Activated CD4-positive, alpha-beta T cell treated with anti-CD3 and anti-CD28 coated beads, Interleukin-2, Interleukin-4, amounts not matched to agents 100 ng/mL and 50 ng/mL, durations not matched to agents 16 hours and 8 hours (primary cell): ENCODE data around the gene SUPT16H.
A peak's percentile ranks its signal among the peaks of the same experiment; 100 is the strongest.
"Not testable (repeated sequence)": the region's sequence is repeated elsewhere in the genome, so short reads cannot be mapped to it uniquely, and the experiment has no call there.

Source experiments
- DNase-seq: peaks from one replicate; pipeline ENCODE4 v3.0.0-alpha.2; 2020; ENCODE audit warnings: low spot score

The SUPT16H gene

DNA sequence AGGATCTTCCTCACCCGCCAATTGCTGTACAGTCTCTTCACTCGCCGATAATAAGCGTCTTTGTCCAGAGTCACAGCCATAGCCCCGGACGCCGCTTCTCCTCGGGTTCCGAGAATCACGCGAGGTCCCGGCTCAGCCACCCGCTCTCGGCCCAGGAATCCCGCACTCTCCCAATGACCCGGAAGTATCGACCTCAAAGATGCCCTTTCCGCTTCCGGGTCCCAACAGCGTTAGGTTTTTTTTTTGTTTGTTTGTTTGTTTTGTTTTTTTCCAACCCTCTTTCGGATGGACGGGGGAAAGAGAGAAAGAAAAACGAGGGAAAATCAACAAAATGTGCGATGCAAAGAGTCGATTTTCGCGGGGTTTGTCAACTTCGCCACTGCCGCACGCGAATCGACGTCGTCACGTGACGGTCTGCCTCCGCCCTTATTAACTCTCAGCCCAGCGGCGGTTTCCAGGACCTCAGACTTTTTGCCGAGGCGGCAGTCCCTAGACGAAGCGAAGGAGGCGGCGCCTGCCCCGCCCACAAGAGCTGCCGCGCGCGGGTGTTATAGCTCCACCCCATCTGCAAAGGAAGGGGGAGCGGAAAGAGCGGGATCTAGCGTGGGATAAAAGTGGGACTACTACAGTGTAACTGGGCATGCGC, at the start of gene SUPT16H:
TSS of gene SUPT16H (minus strand) at position 172 of the 646 bp plus-strand sequence. CDS start at position 80, 92 bp downstream.
- peak; percentile 96 for DNase-seq

DNA sequence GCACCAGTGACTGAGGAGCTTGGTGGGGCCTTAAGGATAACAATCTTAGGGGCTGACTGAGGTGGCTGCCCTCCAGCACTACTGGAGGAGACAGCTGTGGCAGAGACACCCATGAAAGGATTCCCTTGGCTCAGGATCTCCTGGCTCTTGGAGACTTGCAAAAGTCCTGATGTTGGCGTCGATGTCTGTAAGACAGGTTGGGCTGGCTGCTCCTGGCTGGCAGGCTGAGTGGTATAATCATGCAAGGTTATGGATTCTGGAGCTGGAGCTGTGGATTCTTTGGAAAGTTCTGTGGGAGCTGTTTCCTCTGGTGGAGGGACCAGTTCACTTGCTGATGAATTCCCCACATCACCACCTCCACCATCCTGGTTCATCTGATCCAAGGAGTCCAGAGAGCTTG, 47.3 kb upstream of the SUPT16H start:
- DNase-seq: no peak

DNA sequence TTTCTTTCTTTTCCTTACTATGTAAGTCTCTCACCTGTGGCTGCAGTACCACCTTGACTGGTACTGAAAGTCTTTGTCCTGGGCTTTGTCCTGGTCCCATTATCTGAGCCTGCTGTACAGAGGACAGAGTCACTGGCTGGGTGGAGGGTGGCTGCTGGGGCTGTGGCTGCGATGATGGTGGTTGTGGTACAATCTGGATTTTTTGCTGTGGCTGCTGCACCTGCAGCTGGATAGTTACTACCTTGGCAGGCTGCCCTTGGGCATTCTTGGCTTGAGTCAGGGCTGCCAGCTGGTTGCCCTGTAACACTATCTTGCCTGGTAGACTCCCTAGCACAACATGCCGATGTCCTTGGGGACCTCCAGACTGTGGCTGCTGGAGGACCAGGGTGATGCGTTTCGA, 45.1 kb upstream of the SUPT16H start:
- no peak for DNase-seq

DNA sequence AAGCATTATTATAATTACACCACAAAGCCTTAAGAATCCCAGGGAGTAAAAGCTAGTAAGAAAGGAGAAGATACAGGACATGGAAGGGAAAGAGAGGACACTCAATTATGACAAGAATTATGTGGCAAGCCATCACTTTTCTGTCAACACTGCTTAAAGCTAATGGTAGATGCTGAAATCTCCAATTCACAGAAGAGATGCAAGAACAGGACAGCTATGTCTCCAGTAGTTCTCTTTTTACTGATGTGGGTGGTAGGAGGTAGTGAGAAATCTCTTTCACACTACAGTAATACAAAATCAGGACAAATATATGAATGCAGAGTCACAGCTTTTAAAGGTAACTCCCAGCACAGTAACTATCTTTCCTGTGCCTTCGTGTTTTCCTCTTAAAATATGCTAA, 42.9 kb upstream of the SUPT16H start:
- DNase-seq: no peak

DNA sequence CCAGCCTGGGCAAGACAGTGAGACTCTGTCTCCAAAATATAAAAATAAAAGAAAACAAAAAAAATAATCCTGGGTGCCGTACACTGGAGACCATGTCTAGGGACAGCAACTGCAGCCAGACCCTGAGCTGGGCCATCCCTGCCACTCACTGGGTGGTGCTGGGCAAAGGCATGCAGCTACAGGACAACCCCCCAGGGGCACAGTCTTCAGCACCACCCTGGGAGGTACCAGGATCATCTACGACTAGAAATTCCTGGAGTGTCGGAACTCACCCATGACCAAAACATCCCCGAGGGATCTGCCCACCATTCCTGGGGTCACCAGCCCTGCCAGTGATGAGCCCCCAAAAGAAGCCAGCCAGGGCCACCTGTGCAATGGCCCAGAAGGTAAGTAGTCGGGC, 35.7 kb upstream of the SUPT16H start:
- DNase-seq: no peak

DNA sequence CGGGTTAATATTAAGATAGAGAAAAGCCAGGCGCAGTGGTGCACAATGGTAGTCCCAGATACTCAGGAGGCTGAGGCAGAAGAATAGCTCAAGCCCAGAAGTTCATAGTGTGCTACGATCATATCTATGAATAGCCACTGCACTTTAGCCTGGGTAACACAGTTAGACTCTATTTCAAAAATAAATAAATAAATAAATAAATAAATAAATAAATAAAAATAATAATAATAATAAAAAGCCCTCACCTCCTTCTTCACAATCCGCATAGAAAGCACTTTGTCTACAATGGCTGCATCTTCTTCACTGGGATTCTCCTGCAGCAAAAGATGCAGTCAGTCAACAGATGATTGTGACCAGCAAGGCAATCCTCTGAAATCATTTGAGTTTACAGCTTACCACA, 31.5 kb upstream of the SUPT16H start:
- no peak for DNase-seq

DNA sequence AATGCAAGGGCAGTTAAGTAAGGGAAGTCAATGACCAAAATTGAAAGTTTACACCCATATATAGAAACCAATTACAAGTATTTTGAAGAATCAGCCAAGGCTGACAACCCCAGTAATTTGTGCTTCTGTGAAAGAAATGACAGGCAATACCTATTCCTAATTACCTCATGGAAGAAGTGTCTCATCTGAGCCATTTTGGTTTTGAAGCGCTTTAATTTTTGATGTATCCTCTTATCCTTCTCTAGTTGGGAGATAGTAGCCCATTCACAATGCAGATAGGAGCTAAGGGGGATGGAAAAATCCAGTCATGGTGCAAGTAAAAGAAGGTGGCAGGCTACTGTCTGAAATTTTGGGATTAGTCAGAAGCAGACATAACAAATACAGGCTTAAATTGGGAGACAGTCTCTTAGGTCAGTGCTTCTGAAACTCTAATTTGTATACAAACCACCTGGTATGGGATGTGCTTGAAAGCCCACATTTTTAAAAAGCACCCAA, 30.4 kb upstream of the SUPT16H start:
- DNase-seq: peak; percentile 70

DNA sequence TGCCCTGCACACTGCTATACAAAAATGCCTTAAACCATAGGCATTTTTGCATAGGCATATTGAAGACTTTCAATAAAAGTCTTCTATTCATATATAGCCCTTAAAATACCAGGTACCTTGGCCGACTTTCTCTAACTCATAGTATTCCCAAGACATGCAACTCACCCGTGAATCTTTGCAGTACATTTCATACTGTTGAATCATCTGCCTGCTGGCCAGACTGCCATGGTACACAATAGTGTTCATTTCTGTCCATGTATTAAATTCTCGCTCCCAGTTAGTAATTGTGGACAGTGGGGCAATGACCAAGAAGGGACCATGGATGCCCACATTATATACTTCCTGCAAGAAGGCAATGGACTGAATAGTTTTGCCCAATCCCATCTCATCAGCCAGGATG, 24.3 kb upstream of the SUPT16H start:
- DNase-seq: no peak

DNA sequence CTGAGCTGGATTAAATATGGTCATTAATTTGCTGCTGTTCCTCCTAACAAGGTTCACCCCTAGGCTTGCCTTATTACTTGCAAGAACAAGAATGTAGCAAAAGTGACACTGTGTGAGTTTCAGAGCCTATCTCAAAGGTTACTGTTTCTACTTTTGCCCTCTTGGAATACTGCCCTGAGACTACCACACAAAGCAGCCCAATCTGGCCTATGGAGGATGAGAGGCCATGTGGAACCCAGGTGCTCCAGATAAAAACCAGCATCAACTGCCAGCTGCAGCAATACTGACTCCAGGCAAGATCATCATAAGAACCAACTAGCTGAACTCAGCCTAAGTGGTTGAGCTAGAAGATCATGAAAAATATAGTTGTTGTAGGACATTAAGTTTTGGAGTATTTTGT, 22.4 kb upstream of the SUPT16H start:
- DNase-seq: no peak

DNA sequence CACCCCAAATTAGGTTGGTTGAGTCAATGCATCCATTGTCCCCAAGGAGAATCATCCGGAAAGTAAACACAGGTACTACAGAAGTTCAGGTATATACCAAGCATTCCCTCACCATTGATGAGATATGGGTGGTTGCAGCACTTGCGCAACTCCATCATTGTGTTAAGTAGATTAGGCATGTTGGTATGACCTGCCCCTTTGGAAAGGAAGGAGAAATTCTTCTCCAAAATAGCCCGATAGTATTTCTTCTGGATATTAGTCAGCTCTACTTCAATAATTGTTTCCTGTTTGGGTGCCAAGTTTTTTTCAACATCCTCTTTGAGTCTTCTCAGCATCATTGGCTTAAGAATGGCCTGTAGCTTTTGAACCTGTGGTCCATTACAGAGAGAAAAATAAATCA, 21.3 kb upstream of the SUPT16H start:
- DNase-seq: no peak

DNA sequence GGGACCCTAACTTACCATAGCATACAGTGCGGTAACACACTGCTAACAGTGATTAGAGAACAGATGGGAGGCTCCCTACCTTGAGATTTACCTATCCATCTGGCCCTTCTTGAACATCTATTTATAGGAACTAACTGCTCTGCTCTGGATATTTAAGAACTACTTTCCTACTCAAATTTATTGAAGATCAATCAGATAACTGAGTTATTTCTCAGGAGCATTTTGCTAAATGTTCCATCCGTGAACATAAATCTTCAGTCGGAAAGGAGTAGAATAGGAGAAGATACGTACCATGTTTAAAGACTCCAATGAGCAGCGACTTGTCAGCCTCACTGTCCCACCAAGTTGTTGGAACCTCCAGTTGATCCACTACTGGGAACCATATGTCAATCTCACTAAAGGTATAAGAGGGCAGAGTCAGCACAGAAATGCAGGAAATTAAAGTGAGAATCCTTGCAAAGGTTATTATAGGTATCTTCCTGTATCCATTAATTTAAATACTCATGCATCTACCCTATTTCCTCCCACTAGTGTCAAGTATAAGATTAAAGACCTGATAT, 15.6 kb upstream of the SUPT16H start:
- no peak for DNase-seq

DNA sequence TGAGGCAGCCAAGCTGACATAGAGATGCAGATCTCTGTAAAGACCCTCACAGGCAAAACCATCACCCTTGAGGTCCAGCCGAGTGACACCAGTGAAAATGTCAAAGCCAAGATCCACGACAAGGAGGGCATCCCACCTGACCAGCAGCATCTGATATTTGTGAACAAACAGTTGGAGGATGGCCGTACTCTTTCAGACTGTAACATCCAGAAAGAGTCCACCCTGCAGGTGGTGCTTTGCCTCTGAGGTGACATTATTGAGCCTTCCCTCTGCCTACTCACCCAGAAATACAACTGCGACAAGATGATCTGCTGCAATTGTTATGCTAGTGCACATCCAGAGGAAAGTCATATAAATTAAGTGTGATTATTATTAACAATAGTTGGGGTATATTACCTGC, 15.1 kb upstream of the SUPT16H start:
- DNase-seq: no peak

DNA sequence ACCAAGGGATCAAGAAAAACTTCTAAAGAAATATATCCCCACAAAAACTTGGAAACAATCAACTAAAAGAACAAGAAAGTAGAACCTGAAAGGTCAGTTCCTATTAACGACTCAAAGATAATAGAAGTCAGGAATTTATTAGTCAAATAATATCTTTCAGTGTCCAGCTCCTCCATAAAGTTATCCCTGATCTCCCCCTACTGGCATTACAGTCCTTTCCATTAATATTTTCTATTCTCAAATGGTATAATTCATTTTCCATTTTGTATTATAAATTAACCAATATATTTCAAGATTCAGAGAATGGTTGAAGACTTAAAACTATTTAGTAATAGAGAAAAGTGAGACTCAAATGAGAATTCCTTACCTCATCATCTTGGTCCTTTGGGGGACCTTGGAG, 11.6 kb upstream of the SUPT16H start:
- DNase-seq: no peak

DNA sequence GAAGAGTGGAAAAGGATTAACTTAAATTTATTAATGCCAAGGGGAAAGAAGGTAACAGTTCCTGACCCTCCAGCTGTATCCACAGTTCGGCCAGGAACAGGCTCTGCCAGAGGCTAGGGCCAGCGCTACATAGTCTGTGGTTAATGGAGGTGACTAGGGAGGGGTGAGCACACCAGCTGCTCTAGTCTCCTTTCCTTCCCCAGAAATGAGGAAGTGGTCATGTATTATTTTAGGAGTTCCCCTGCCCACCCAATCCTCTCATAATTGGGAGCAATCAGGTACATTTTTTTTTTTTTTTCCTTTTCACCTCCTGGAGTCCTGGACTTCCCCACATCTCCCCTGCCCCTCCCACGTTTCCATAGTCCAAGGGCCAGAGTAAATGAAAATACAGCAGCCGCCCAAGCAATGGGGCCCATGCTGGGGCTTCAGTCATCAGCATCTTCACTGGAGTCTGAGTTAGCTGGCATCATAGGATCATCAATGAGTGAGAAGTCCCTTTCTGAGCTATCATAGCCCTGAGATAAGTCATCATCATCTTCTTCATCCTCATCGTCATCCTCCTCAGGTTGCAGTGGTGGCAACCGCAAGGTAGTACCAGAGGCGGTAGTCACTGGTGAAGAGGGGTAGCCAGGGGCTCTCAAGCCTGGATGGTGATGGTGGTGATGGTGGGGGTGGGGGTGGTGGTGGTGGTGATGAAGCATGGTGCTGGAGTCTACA, 1.5 kb upstream of the SUPT16H start:
- no peak for DNase-seq

DNA sequence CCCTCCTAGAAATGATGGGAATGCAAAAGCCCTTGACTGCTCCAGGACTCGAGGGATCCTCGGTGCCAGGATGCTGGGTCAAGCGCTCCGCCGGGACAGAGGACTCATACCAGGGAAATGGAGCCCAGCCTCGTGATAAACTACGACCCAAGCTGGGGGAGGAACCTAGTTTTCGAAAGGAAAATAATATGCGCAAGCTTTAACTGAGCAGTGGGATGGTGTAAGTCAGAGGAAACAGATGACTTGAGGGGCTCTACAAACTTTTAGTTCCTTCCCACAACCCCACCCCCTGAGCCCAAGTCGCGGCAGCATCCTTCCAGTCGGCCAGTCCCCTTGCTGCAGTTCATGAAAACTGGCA, 654 bp upstream of the SUPT16H start:
- no peak for DNase-seq

DNA sequence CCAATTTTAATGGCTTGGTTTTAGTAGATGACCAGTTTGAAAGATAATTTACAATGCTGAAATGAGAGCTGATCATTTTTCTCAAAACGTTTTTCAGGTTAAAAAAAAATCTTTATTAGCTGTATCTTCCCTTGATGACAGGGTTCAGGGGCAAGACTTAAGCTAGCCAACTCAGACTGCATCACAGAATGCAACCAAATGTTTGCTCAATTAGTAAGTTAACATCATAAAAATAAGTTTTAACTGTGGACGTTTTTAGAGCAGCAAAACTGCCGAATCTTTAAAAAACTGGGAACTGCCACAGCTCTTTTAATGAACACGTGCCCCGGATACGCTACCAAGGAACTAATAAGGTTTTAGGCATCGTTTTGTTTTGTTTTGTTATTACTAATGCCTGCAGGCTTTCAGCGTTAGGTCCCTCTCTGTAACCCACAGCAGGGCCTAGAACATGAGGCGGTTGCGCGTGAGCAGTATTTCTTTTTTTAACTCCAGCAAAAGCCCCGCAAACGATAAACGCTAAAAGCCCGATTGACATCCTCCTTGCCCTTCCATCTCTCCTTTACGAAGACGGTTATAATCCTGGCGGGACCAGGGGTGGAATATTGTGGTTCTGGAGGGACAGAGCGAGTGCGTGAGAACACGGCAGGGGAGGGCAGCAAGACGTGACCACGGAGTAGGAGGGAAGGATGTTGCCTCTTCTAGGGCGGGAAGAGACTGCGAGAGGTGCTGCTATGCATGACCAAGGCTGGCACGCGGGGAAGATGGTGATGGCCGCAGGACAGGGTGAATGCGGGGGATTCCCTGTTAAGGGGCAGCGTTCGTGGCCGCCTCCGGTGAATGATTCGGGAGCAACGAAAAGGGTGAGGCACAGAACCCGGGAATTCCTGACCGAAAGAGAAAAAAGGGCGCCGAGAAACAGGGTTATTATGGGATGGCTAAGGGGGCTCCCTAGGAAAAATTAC, 652 bp downstream of the SUPT16H start:
- DNase-seq: peak; percentile 62

DNA sequence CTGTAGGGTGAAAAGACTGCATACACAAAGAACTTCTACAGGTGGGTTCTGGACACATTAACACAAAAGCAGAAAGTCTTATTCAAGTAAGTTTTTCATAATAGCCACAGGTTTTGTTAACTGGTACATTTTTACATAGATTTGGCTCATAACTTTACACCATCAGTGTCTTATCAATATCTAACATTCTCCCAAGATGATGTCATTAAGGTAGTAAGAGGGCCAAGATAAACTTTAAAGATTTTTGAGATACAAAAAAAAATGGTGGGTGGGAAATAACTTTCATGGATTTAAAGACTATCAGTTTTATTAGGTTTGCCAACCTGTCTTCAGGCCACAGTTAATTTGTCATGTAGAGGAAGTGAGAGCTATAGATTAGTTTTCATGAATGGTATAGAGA, 1.7 kb downstream of the SUPT16H start:
- no peak for DNase-seq

DNA sequence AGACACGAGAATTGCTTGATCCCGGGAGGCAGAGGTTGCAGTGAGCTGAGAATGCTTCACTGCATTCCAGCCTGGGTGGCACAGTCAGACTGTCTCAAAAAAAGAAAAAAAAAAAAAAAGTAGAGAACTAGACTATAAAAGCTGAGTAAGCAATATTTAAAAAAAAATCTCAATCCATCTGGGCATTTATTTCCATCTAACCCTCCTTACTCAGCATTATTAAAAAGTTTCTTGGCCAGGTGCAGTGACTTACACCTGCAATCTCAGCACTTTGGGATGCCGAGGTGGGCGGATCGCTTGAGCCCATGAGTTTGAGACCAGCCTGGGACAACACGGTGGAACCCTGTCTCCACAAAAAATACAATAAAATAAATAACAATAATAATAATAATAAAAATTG, 4.5 kb downstream of the SUPT16H start:
- no peak for DNase-seq

DNA sequence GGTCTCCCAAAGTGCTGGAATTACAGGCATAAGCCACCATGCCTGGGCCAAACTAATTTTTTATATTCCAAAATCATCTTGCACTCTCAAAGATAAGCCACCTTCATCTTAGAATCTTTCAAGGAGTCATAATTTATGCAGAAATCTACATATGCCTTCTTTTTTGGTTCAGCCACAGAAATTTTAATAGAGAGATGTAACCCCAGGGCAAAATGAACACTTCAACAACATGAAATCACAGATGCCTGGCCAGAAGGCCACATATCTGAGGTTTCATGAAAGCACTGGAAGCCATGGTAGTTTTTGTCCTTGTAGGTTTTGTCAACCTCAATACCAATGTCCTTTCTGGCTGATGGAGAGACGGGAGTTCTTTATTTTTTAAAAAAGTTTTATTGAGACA, 9.8 kb downstream of the SUPT16H start:
- no peak for DNase-seq

DNA sequence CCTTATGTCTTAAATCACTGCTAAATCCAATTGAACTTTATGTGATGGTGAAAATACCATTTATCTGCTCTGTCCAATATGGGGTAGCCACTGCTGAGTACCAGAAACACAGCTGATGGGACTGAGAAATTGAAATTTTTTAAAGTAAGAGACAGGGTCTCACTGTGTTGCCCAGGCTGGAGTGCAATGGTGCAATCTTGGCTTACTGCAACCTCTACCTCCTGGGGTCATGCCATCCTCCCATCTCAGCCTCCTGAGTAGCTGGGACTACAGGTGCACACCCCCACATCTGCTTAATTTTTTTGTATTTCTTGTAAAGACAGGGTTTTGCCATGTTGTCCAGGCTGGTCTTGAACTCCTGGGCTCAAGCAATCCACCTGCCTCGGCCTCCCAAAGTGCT, 11.0 kb downstream of the SUPT16H start:
- DNase-seq: not testable (repeated sequence)

DNA sequence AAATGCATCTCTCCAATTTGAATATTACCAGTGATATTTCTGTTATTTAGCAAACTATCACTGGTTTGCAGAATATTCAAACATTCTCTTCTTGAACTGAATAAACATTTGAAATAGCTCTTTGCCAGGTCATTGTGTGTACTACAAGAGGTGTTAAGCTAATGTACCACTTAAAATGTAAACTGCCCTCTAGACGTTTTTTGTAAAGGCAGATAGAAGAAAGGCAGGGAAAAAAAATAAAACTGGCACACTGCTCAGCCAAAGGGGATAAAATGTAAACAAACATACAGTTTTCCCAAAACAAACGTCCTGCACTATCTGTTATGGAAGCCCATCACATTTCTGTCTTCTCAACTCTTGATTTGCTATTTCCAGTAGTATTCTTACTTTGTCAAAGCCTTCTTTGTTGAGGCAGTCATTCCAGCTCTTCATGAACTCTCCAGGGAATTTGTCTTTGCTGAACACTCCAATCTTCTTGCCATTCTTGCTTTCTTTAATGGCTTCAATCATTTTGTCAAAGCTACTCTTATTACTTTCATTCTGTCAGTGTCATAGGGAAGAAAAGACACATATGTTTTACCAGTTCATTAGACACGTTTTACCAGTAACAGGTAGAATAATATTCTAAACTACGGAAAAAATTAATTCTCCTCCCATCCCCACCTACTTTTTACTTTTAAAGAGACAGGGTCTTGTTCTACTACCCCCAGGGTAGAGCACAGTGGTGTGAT, 13.7 kb downstream of the SUPT16H start:
- DNase-seq: no peak
